MCF 10A (cell line): ENCODE data around the gene KIF2C. TPM values are rescaled to one million over a fixed set of nuclear protein-coding genes. Genes with fewer than 3 reads are reported as not detected.

ENCODE experiments used
- Bru-seq: library from RNA; stranded (reverse); fragments of 400-500 nt; gene quantifications from one replicate; lab custom pipeline; 2021; lab: Mats Ljungman, UMichigan
- BruChase-seq, 2 experiments: library from RNA; stranded (reverse); fragments of 400-500 nt; gene quantifications; one replicate each; lab custom pipeline; 2021; lab: Mats Ljungman, UMichigan
- BruUV-seq: library from RNA; stranded (reverse); fragments of 400-500 nt; replicated peaks from 2 replicates; lab custom pipeline; 2021; lab: Mats Ljungman, UMichigan
- CTCF ChIA-PET: fragments of 300-600 bp; sonication (Branson Sonifier 250); formaldehyde crosslinking; extraction: SDS; loops from one replicate; lab custom pipeline; 2021; ENCODE audit warnings: antibody characterized with exemption, inconsistent platforms; lab: Yijun Ruan, JAX
- POLR2A ChIA-PET: fragments of 300-600, 350-650 bp; sonication (Branson Sonifier 250); formaldehyde crosslinking; extraction: SDS; loops from one replicate; lab custom pipeline; 2020; ENCODE audit warnings: antibody characterized with exemption, inconsistent platforms; lab: Yijun Ruan, JAX
- DNase-seq: peaks from one replicate; pipeline ENCODE4 v3.0.0-alpha.2; 2018; ENCODE audit not compliant: unreplicated experiment
- H3K27ac Mint-ChIP-seq: one replicate; pipeline ENCODE4 v1.8.0; 2022; ENCODE audit warnings: mild to moderate bottlenecking, low read depth, mixed read lengths; ENCODE audit not compliant: unreplicated experiment
- H3K27me3 Mint-ChIP-seq: one replicate; pipeline ENCODE4 v1.8.0; 2022; ENCODE audit warnings: mixed read lengths; ENCODE audit not compliant: insufficient read depth, unreplicated experiment
- H3K36me3 Mint-ChIP-seq: one replicate; pipeline ENCODE4 v1.8.0; 2022; ENCODE audit warnings: mild to moderate bottlenecking, moderate library complexity, mixed read lengths; ENCODE audit not compliant: insufficient read depth, unreplicated experiment
- H3K4me1 Mint-ChIP-seq: one replicate; pipeline ENCODE4 v1.8.0; 2022; ENCODE audit warnings: mixed read lengths; ENCODE audit not compliant: insufficient read depth, unreplicated experiment
- H3K4me3 Mint-ChIP-seq: one replicate; pipeline ENCODE4 v1.8.0; 2022; ENCODE audit warnings: mild to moderate bottlenecking, moderate library complexity, mixed read lengths; ENCODE audit not compliant: unreplicated experiment
- H3K9me3 Mint-ChIP-seq: one replicate; pipeline ENCODE4 v1.8.0; 2022; ENCODE audit warnings: mixed read lengths; ENCODE audit not compliant: unreplicated experiment
- CTCF ChIP-seq: fragments of 200-600 bp; IDR thresholded peaks from one replicate; pipeline ENCODE4 v1.8.0; 2022; ENCODE audit warnings: antibody characterized with exemption, mild to moderate bottlenecking; ENCODE audit not compliant: unreplicated experiment
- intact Hi-C: fragments of 100-400 bp; cut with micrococcal nuclease; formaldehyde crosslinking; loops from 2 replicates; pipeline ENCODE4 v1.14.1; 2022
- long read RNA-seq: library from polyadenylated mRNA; stranded (forward); transcript quantifications from one replicate; pipeline ENCODE4 v2.0.0, GENCODE V29; 2022
- total RNA-seq: library from RNA; stranded (reverse); gene quantifications from 2 replicates; pipeline ENCODE4 v1.2.3, GENCODE V29; 2022

KIF2C gene
- 20.8 and 25.1 TPM in 2 replicates for total RNA-seq
- Bru-seq, nascent RNA, result percentile 61 among the genes with signal in this experiment
- percentile 57 among the genes with signal in this experiment for BruChase-seq, experiment 1, labeled RNA remaining after a 6-hour chase
- BruChase-seq, experiment 2, labeled RNA remaining after a 2-hour chase, result percentile 67 among the genes with signal in this experiment
- long read RNA-seq, transcript KIF2C-202 (21 exons, 2,879 nt), result major isoform, 54 of 162 reads
- long read RNA-seq, partial matches to known transcripts, result 6 of 162 reads
- long read RNA-seq, other reads (novel, unspliced or antisense), result 102 of 162 reads

GRCh38 chr1:44739307-44740178 is at the start of gene KIF2C:
Gene KIF2C (plus strand): TSS chr1:44739837. CDS start chr1:44739933, 96 bp downstream.
- BruUV-seq, result TSS peak; percentile 96
- Mint-ChIP-seq H3K27ac (peak within 1 kb of the TSS; percentile 93), H3K27me3 (no peaks in the 10 kb centered on the region), H3K9me3 (no peaks in the 10 kb centered on the region), H3K4me3 (peak within 1 kb of the TSS; percentile 90), H3K36me3 (peaks cover 21% of the 10 kb centered on the region), H3K4me1 (peaks cover 6% of the 10 kb centered on the region)
- peak; percentile 97 for DNase-seq
- ChIA-PET CTCF (interaction anchor here (0.6 to 1.5 kb wide), 2 partner anchors 8 to 185 kb away, joined by 3 to 7 read pairs; partner anchors contain the start of gene RNU5D-1), POLR2A (interaction anchor here (0.7 to 9.2 kb wide), 10 partner anchors 8 to 271 kb away, joined by 3 to 53 read pairs (median 4); partner anchors contain the start of genes PLK3, RNU5D-1 and RPS8)
- intact Hi-C loops, result loop anchor here (2.0 kb wide), 1 partner anchor 35 kb away; the partner anchor contains the start of gene RPS8
- no peak for TF ChIP-seq CTCF

- no TSS peak for BruUV-seq
- DNase-seq, result no peak
- no peak overlapping the region for H3K4me3 Mint-ChIP-seq
- CTCF ChIA-PET, result interaction anchor here (0.6 to 1.7 kb wide), 2 partner anchors 12 to 476 kb away, joined by 3 read pairs; no protein-coding TSS in a partner anchor
- intact Hi-C loops, result no loop called here
- H3K27me3 Mint-ChIP-seq, result no peaks in the 10 kb centered on the region
- H3K27ac Mint-ChIP-seq, result no peak overlapping the region
- no peaks in the 10 kb centered on the region for H3K9me3 Mint-ChIP-seq
- H3K36me3 Mint-ChIP-seq, result no peaks in the 10 kb centered on the region
- POLR2A ChIA-PET, result interaction anchor here (0.9 to 2.3 kb wide), 2 partner anchors 19 to 28 kb away, joined by 5 to 6 read pairs; partner anchors contain the start of gene TMEM53
- H3K4me1 Mint-ChIP-seq, result peaks cover 6% of the 10 kb centered on the region
- no peak for TF ChIP-seq CTCF
Observed at GRCh38 chr1:44693159-44693558, 46.5 kb upstream of the KIF2C start.

GRCh38 chr1:44693900-44694299 is 45.7 kb upstream of the KIF2C start:
- no TSS peak for BruUV-seq

More at GRCh38 chr1:44693900-44694299, 45.7 kb upstream of the KIF2C start:
- H3K9me3 Mint-ChIP-seq, result no peaks in the 10 kb centered on the region
- no peaks in the 10 kb centered on the region for H3K27me3 Mint-ChIP-seq
- ChIA-PET POLR2A (interaction anchor here (2.3 kb wide), 1 partner anchor 28 kb away, joined by 6 read pairs; no protein-coding TSS in a partner anchor), CTCF (interaction anchor here (0.6 kb wide), 1 partner anchor 12 kb away, joined by 3 read pairs; no protein-coding TSS in a partner anchor)
- no peak overlapping the region for H3K27ac Mint-ChIP-seq
- peaks cover 6% of the 10 kb centered on the region for H3K4me1 Mint-ChIP-seq
- no peaks in the 10 kb centered on the region for H3K36me3 Mint-ChIP-seq
- intact Hi-C loops, result no loop called here
- TF ChIP-seq CTCF, result no peak
- no peak overlapping the region for H3K4me3 Mint-ChIP-seq
- DNase-seq, result no peak
